Adrenal gland (tissue), 5 donors: ENCODE data around the gene PHAX.

Experiments
- POLR2A ChIP-seq, 2 donors: fragments of 450-650 bp; IDR thresholded peaks; one replicate each; pipeline ENCODE4 v1.6.1; 2017; ENCODE audit warnings: antibody characterized with exemption in 2 of 2, mild to moderate bottlenecking in 2 of 2, moderate library complexity in 1 of 2
- TF ChIP-seq, protein P1 (sequence below), 6 experiments: fragments of 450-650 bp in 4 of 6; fragments of 200-600 bp in 2 of 6; sonication (generic) in 1 of 6; IDR thresholded peaks; 1 replicate in 5 of 6; 2 replicates in 1 of 6; pipeline versions ENCODE4 v1.5.1 to v1.8.0; 2016 to 2021; ENCODE audit warnings: antibody characterized with exemption in 6 of 6, mild to moderate bottlenecking in 2 of 6, moderate library complexity in 1 of 6
- donor health status: DM: no; HTN: no; CAD: no.

GRCh38 chr5:126675338-126675737 is 74.6 kb downstream of the PHAX start:
- TF ChIP-seq POLR2A (IDR thresholded peaks at IDR 0.05): no peak
- TF ChIP-seq, protein P1, sequence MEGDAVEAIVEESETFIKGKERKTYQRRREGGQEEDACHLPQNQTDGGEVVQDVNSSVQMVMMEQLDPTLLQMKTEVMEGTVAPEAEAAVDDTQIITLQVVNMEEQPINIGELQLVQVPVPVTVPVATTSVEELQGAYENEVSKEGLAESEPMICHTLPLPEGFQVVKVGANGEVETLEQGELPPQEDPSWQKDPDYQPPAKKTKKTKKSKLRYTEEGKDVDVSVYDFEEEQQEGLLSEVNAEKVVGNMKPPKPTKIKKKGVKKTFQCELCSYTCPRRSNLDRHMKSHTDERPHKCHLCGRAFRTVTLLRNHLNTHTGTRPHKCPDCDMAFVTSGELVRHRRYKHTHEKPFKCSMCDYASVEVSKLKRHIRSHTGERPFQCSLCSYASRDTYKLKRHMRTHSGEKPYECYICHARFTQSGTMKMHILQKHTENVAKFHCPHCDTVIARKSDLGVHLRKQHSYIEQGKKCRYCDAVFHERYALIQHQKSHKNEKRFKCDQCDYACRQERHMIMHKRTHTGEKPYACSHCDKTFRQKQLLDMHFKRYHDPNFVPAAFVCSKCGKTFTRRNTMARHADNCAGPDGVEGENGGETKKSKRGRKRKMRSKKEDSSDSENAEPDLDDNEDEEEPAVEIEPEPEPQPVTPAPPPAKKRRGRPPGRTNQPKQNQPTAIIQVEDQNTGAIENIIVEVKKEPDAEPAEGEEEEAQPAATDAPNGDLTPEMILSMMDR (IDR thresholded peaks at IDR 0.05): no peak
